ENCODE data around the gene SIN3B. TPM values are rescaled to one million over a fixed set of nuclear protein-coding genes. Genes with fewer than 3 reads are reported as not detected.
A peak's percentile ranks its signal among the peaks of the same experiment; 100 is the strongest.

SIN3B gene
- total RNA-seq (2021; fragmentation: NEBNext Ultra II Directional; extraction: Animal tissue kit (Norgen Biotek cat#: 25700)) = 10 to 100 TPM; 29.6 to 39.4 (median 35.2) TPM
- long read RNA-seq, transcript SIN3B-209 (8 exons, 2,556 nt) = major isoform, 5 of 12 reads
- long read RNA-seq, partial matches to known transcripts = 3 of 12 reads
- long read RNA-seq, other reads (novel, unspliced or antisense) = 3 of 12 reads

- peak within 1 kb of the TSS; percentile 67 for H3K27ac Mint-ChIP-seq
- H3K4me3 Mint-ChIP-seq = peak within 1 kb of the TSS; percentile 89
- H3K4me1 Mint-ChIP-seq (ENCODE audit: low read depth) = peaks cover 46% of the 10 kb centered on the region
- peaks cover 7% of the 10 kb centered on the region for H3K27me3 Mint-ChIP-seq (ENCODE audit: insufficient read depth)
- DNase-seq = peak; percentile 58
- H3K9me3 Mint-ChIP-seq = no peaks in the 10 kb centered on the region
- TF ChIP-seq CTCF (IDR thresholded peaks at IDR 0.05) = no peak
- peaks cover 20% of the 10 kb centered on the region for H3K36me3 Mint-ChIP-seq (ENCODE audit: low read depth)
Measured at GRCh38 chr19:16829010-16829821, at the start of gene SIN3B. SIN3B (plus strand) TSS chr19:16829398; CDS start chr19:16829421, 23 bp downstream.

GRCh38 chr19:16779539-16780163 is 49.5 kb upstream of the SIN3B start:
- TF ChIP-seq CTCF (IDR thresholded peaks at IDR 0.05) = no peak
- Mint-ChIP-seq H3K9me3 (no peaks in the 10 kb centered on the region), H3K27ac (no peak overlapping the region), H3K4me1 (ENCODE audit: low read depth) (no peaks in the 10 kb centered on the region), H3K36me3 (ENCODE audit: low read depth) (no peaks in the 10 kb centered on the region), H3K4me3 (no peak overlapping the region), H3K27me3 (ENCODE audit: insufficient read depth) (peaks cover 2% of the 10 kb centered on the region)
- DNase-seq = no peak

GRCh38 chr19:16782719-16783118 is 46.5 kb upstream of the SIN3B start:
- Mint-ChIP-seq H3K27me3 (ENCODE audit: insufficient read depth) (peaks cover 2% of the 10 kb centered on the region), H3K9me3 (no peaks in the 10 kb centered on the region), H3K4me1 (ENCODE audit: low read depth) (no peaks in the 10 kb centered on the region), H3K36me3 (ENCODE audit: low read depth) (no peaks in the 10 kb centered on the region), H3K27ac (no peak overlapping the region), H3K4me3 (no peak overlapping the region)
- no peak for TF ChIP-seq CTCF (IDR thresholded peaks at IDR 0.05)
- no peak for DNase-seq

GRCh38 chr19:16788479-16788878 is 40.7 kb upstream of the SIN3B start:
- DNase-seq = no peak
- H3K9me3 Mint-ChIP-seq = peaks cover 31% of the 10 kb centered on the region

GRCh38 chr19:16789238-16789637 is 40.0 kb upstream of the SIN3B start:
- Mint-ChIP-seq H3K27me3 (ENCODE audit: insufficient read depth) (peaks cover 3% of the 10 kb centered on the region; the same call in 1 of the 2 replicates), H3K27ac (no peak overlapping the region), H3K4me1 (ENCODE audit: low read depth) (no peaks in the 10 kb centered on the region), H3K9me3 (peaks cover 31% of the 10 kb centered on the region), H3K4me3 (no peak overlapping the region), H3K36me3 (ENCODE audit: low read depth) (peaks cover 17% of the 10 kb centered on the region)
- no peak for TF ChIP-seq CTCF (IDR thresholded peaks at IDR 0.05)
- DNase-seq = no peak

More at GRCh38 chr19:16788479-16788878, 40.7 kb upstream of the SIN3B start:
- TF ChIP-seq CTCF (IDR thresholded peaks at IDR 0.05) = no peak
- H3K36me3 Mint-ChIP-seq (ENCODE audit: low read depth) = peaks cover 17% of the 10 kb centered on the region
- H3K27ac Mint-ChIP-seq = no peak overlapping the region
- peaks cover 3% of the 10 kb centered on the region; the same call in 1 of the 2 replicates for H3K27me3 Mint-ChIP-seq (ENCODE audit: insufficient read depth)
- no peak overlapping the region for H3K4me3 Mint-ChIP-seq
- no peaks in the 10 kb centered on the region for H3K4me1 Mint-ChIP-seq (ENCODE audit: low read depth)

Data from HFFc6 (cell line).